GM10266 (cell line): ENCODE measurements around the gene MMP12.

Source experiments
- DNase-seq: peaks from one replicate; pipeline ENCODE4 v3.0.0; 2012; ENCODE audit errors: extremely low spot score
- CTCF ChIP-seq: IDR thresholded peaks from 2 replicates; pipeline ENCODE4 v1.5.1; 2012; ENCODE audit warnings: mild to moderate bottlenecking, low read depth; ENCODE audit not compliant: control insufficient read depth, insufficient read depth; ENCODE audit errors: missing control alignments

MMP12 gene

GRCh38 chr11:102837156-102837555 is 37.6 kb downstream of the MMP12 start:
- no peak for DNase-seq
- no peak for TF ChIP-seq CTCF

GRCh38 chr11:102836290-102836875 is 38.4 kb downstream of the MMP12 start:
- no peak for TF ChIP-seq CTCF
- no peak for DNase-seq

- no peak for TF ChIP-seq CTCF
- no peak for DNase-seq
Observed at GRCh38 chr11:102833731-102834130, 41.1 kb downstream of the MMP12 start.

GRCh38 chr11:102832612-102833011 is 42.2 kb downstream of the MMP12 start:
- DNase-seq, result no peak
- no peak for TF ChIP-seq CTCF

GRCh38 chr11:102831489-102832440 is 43.0 kb downstream of the MMP12 start:
- TF ChIP-seq CTCF, result peak; percentile 51
- peak; percentile 19 for DNase-seq

- DNase-seq, result no peak
- TF ChIP-seq CTCF, result no peak
Observed at GRCh38 chr11:102831128-102831488, 43.7 kb downstream of the MMP12 start.

- no peak for TF ChIP-seq CTCF
- no peak for DNase-seq
Observed at GRCh38 chr11:102830001-102830727, 44.6 kb downstream of the MMP12 start.
